H9 (cell line): ENCODE data around the gene NKRF. TPM values are rescaled to one million over a fixed set of nuclear protein-coding genes. Genes with fewer than 3 reads are reported as not detected.
A peak's percentile ranks its signal among the peaks of the same experiment; 100 is the strongest.

Experiments
- DNase-seq: peaks from one replicate; pipeline ENCODE4 v3.0.0-alpha.2; 2017
- H2AFZ ChIP-seq: one replicate; pipeline ENCODE4 v1.6.1; 2013; ENCODE audit warnings: mild to moderate bottlenecking, low read length, control low read depth, moderate library complexity
- H2AK5ac ChIP-seq: 2 replicates; pipeline ENCODE4 v1.6.1; 2013; ENCODE audit warnings: low read length, control low read depth, mixed read lengths; ENCODE audit not compliant: insufficient read length
- H2BK120ac ChIP-seq: one replicate; pipeline ENCODE4 v1.6.1; 2013; ENCODE audit warnings: low read depth, mild to moderate bottlenecking, low read length, control low read depth, inconsistent platforms; ENCODE audit not compliant: poor library complexity, severe bottlenecking
- H2BK12ac ChIP-seq: 2 replicates; pipeline ENCODE4 v1.6.1; 2013; ENCODE audit warnings: low read length, control low read depth, mixed read lengths, low read depth; ENCODE audit not compliant: insufficient read length
- H2BK15ac ChIP-seq: 2 replicates; pipeline ENCODE4 v1.6.1; 2013; ENCODE audit warnings: low read depth, low read length, control low read depth
- H2BK20ac ChIP-seq: one replicate; pipeline ENCODE4 v1.6.1; 2013; ENCODE audit warnings: low read depth, mild to moderate bottlenecking, low read length, control low read depth, inconsistent platforms; ENCODE audit not compliant: poor library complexity, severe bottlenecking
- H2BK5ac ChIP-seq: 2 replicates; pipeline ENCODE4 v1.6.1; 2013; ENCODE audit warnings: low read length, control low read depth, mixed read lengths; ENCODE audit not compliant: insufficient read length
- H3K14ac ChIP-seq: 2 replicates; pipeline ENCODE4 v1.6.1; 2013; ENCODE audit warnings: low read length, control low read depth; ENCODE audit not compliant: insufficient read depth
- H3K18ac ChIP-seq: 2 replicates; pipeline ENCODE4 v1.6.1; 2013; ENCODE audit warnings: low read depth, mild to moderate bottlenecking, mixed read lengths, low read length, control low read depth; ENCODE audit not compliant: insufficient read length
- H3K23ac ChIP-seq: 2 replicates; pipeline ENCODE4 v1.6.1; 2013; ENCODE audit warnings: low read length, control low read depth, mixed read lengths, low read depth; ENCODE audit not compliant: insufficient read length
- H3K23me2 ChIP-seq: 2 replicates; pipeline ENCODE4 v1.6.1; 2013; ENCODE audit warnings: low read depth, mild to moderate bottlenecking, mixed read lengths, low read length, control low read depth; ENCODE audit not compliant: insufficient read length, poor library complexity, severe bottlenecking
- H3K27ac ChIP-seq: 2 replicates; pipeline ENCODE4 v1.5.1; 2013; ENCODE audit warnings: low read length, control low read depth, mixed read lengths, low read depth; ENCODE audit not compliant: insufficient read length
- H3K27me3 ChIP-seq: 2 replicates; pipeline ENCODE4 v1.6.1; 2013; ENCODE audit warnings: low read length, control low read depth, inconsistent platforms; ENCODE audit not compliant: insufficient read depth
- H3K4ac ChIP-seq: 2 replicates; pipeline ENCODE4 v1.6.1; 2013; ENCODE audit warnings: low read depth, mild to moderate bottlenecking, control low read depth, inconsistent platforms, low read length, moderate library complexity
- H3K4me1 ChIP-seq: 2 replicates; pipeline ENCODE4 v1.6.1; 2013; ENCODE audit warnings: low read length, control low read depth, inconsistent platforms; ENCODE audit not compliant: insufficient read depth
- H3K4me2 ChIP-seq: 2 replicates; pipeline ENCODE4 v1.6.1; 2013; ENCODE audit warnings: low read length, control low read depth, mixed read lengths; ENCODE audit not compliant: insufficient read length, insufficient read depth
- H3K56ac ChIP-seq: 2 replicates; pipeline ENCODE4 v1.6.1; 2013; ENCODE audit warnings: low read depth, mild to moderate bottlenecking, mixed read lengths, low read length, control low read depth; ENCODE audit not compliant: insufficient read length
- H3K79me1 ChIP-seq: 2 replicates; pipeline ENCODE4 v1.6.1; 2013; ENCODE audit warnings: low read depth, mild to moderate bottlenecking, moderate library complexity, low read length, control low read depth, inconsistent platforms; ENCODE audit not compliant: insufficient read depth, poor library complexity, severe bottlenecking
- H3K79me2 ChIP-seq: 2 replicates; pipeline ENCODE4 v1.6.1; 2013; ENCODE audit warnings: low read length, control low read depth, inconsistent platforms; ENCODE audit not compliant: insufficient read depth
- H3K9ac ChIP-seq: 2 replicates; pipeline ENCODE4 v1.6.1; 2013; ENCODE audit warnings: low read length, control low read depth, mixed read lengths; ENCODE audit not compliant: insufficient read length; ENCODE audit errors: extremely low read depth
- H3K9me3 ChIP-seq: one replicate; pipeline ENCODE4 v1.6.1; 2013; ENCODE audit warnings: low read depth, low read length, inconsistent platforms; ENCODE audit not compliant: control insufficient read depth
- H3T11ph ChIP-seq: one replicate; pipeline ENCODE4 v1.6.1; 2013; ENCODE audit warnings: mild to moderate bottlenecking, low read length, control low read depth, inconsistent platforms
- H4K20me1 ChIP-seq: one replicate; pipeline ENCODE4 v1.6.1; 2013; ENCODE audit not compliant: control insufficient read depth, insufficient read length, insufficient read depth
- H4K5ac ChIP-seq: 2 replicates; pipeline ENCODE4 v1.6.1; 2013; ENCODE audit warnings: low read depth, mild to moderate bottlenecking, mixed read lengths, low read length, control low read depth; ENCODE audit not compliant: insufficient read length
- H4K8ac ChIP-seq: replicated peaks from 2 replicates; pipeline ENCODE4 v1.6.1; 2013; ENCODE audit warnings: low read length, control low read depth, mixed read lengths, low read depth; ENCODE audit not compliant: insufficient read length
- H4K91ac ChIP-seq: 2 replicates; pipeline ENCODE4 v1.6.1; 2013; ENCODE audit warnings: low read depth, mild to moderate bottlenecking, moderate library complexity, mixed read lengths, low read length, control low read depth; ENCODE audit not compliant: insufficient read length
- H3K27ac Mint-ChIP-seq, 3 experiments: 2 replicates in 2 of 3; 3 replicates in 1 of 3; pipeline ENCODE4 v1.8.0; 2020 to 2021; ENCODE audit warnings: mixed read lengths in 3 of 3, mild to moderate bottlenecking in 1 of 3, moderate library complexity in 1 of 3
- H3K27me3 Mint-ChIP-seq: 2 replicates; pipeline ENCODE4 v1.8.0; 2021; ENCODE audit warnings: low read depth, mild to moderate bottlenecking, moderate library complexity, mixed read lengths
- H3K36me3 Mint-ChIP-seq, 3 experiments: 2 replicates in 2 of 3; 3 replicates in 1 of 3; pipeline ENCODE4 v1.8.0; 2020 to 2021; ENCODE audit warnings: low read depth in 3 of 3, mixed read lengths in 3 of 3; ENCODE audit not compliant: insufficient read depth in 1 of 3
- H3K4me1 Mint-ChIP-seq, 2 experiments: 2 replicates each; pipeline ENCODE4 v1.8.0; 2020; ENCODE audit warnings: mixed read lengths in 2 of 2
- H3K4me3 Mint-ChIP-seq, 2 experiments: 2 replicates in 1 of 2; 3 replicates in 1 of 2; pipeline ENCODE4 v1.8.0; 2020 to 2021; ENCODE audit warnings: mild to moderate bottlenecking in 2 of 2, mixed read lengths in 2 of 2, moderate library complexity in 1 of 2
- H3K9me3 Mint-ChIP-seq, 2 experiments: 2 replicates in 1 of 2; 3 replicates in 1 of 2; pipeline ENCODE4 v1.8.0; 2020; ENCODE audit warnings: mild to moderate bottlenecking in 2 of 2, mixed read lengths in 2 of 2, moderate library complexity in 1 of 2
- CTCF ChIP-seq: fragments of 200-600 bp; sonication (generic); conservative IDR thresholded peaks from 3 replicates; pipeline ENCODE4 v1.8.0; 2021; ENCODE audit warnings: antibody characterized with exemption, mild to moderate bottlenecking
- WGBS: extraction: QIAGEN DNeasy Blood & Tissue Kit; methylation state at CpG from one replicate; pipeline ENCODE4 v1.1.7; 2013; ENCODE audit warnings: missing lambda C conversion rate, low lambda C conversion rate, mixed read lengths; ENCODE audit not compliant: insufficient read length; ENCODE audit errors: extremely low coverage; 5-methylcytosine and 5-hydroxymethylcytosine counted together
- total RNA-seq: library from RNA; stranded (reverse); gene quantifications from 2 replicates; pipeline ENCODE4 v1.2.1, GENCODE V29; 2021

NKRF gene
- total RNA-seq, 1 experiment from 2014 or later = 15.1 TPM

- H4K20me1 ChIP-seq = no peaks in the 10 kb centered on the region
- no peak overlapping the region for H3K9ac ChIP-seq
- H3K4me1 ChIP-seq = no peaks in the 10 kb centered on the region; the same call in 1 of the 2 replicates
- Mint-ChIP-seq H3K4me1 (peaks cover 15 to 16% of the 10 kb centered on the region in 2 experiments), H3K27me3 (peaks cover 36% of the 10 kb centered on the region), H3K9me3 (peaks cover 58% of the 10 kb centered on the region in 2 experiments), H3K36me3 (peaks cover 12 to 19% (median 13%) of the 10 kb centered on the region in 3 experiments), H3K27ac (peak overlapping the region in 1 of 3 experiments; percentile 70; a peak in 1 of 7 replicates), H3K4me3 (peak overlapping the region; percentile 80 to 88)
- no peak overlapping the region for H4K91ac ChIP-seq
- H3T11ph ChIP-seq = no peak overlapping the region
- no peak overlapping the region for H3K23ac ChIP-seq
- H2BK5ac ChIP-seq = no peak overlapping the region
- H4K8ac ChIP-seq = no peak overlapping the region
- H3K27ac ChIP-seq = no peak overlapping the region
- DNase-seq = no peak
- H3K56ac ChIP-seq = no peak overlapping the region
- H3K79me2 ChIP-seq = no peaks in the 10 kb centered on the region; the same call in 1 of the 2 replicates
- TF ChIP-seq CTCF = no peak
- no peak overlapping the region for H2BK20ac ChIP-seq
- H3K27me3 ChIP-seq = no peaks in the 10 kb centered on the region; the same call in 1 of the 2 replicates
- no CpG with 5 or more reads among the region's 17 CpGs for WGBS
- peak overlapping the region; percentile 90 for H3K4me2 ChIP-seq
- no peak overlapping the region for H3K4ac ChIP-seq
- no peak overlapping the region for H2AK5ac ChIP-seq
- H3K18ac ChIP-seq = no peak overlapping the region
- H3K79me1 ChIP-seq = no peaks in the 10 kb centered on the region
- no peak overlapping the region for H3K14ac ChIP-seq
- no peak overlapping the region for H2AFZ ChIP-seq
- no peak overlapping the region for H2BK120ac ChIP-seq
- H3K9me3 ChIP-seq = peaks cover 12% of the 10 kb centered on the region
- H2BK15ac ChIP-seq = no peak overlapping the region
- peaks cover 8% of the 10 kb centered on the region for H3K23me2 ChIP-seq
- H4K5ac ChIP-seq = no peak overlapping the region
- H2BK12ac ChIP-seq = no peak overlapping the region
Observed at GRCh38 chrX:119604766-119605463, 1.3 kb downstream of the NKRF start.
